H4 (cell line): ENCODE data around the gene AP4B1. TPM values are rescaled to one million over a fixed set of nuclear protein-coding genes. Genes with fewer than 3 reads are reported as not detected.

Experiments used
- DNase-seq: peaks from one replicate; pipeline ENCODE4 v3.0.0-alpha.2; 2015; ENCODE audit warnings: low spot score
- total RNA-seq: library from RNA; depleted of rRNA; stranded (reverse); fragments of >200 nt; shearing (Covaris generic); gene quantifications from 2 replicates; pipeline ENCODE4 v1.2.3, GENCODE V29; 2014

Gene AP4B1
- total RNA-seq, 1 experiment from 2014 or later, result 6.9 TPM

- DNase-seq, result peak; percentile 49
Observed at GRCh38 chr1:113930499-113931161, 26.0 kb upstream of the AP4B1 start.

GRCh38 chr1:113929750-113930498 is 25.3 kb upstream of the AP4B1 start:
- no peak for DNase-seq

GRCh38 chr1:113928941-113929749 is 24.5 kb upstream of the AP4B1 start, which contains the start of gene HIPK1:
Gene HIPK1 (plus strand): TSS chr1:113929324.
- DNase-seq, result peak; percentile 64

- DNase-seq, result no peak
Observed at GRCh38 chr1:113928187-113928930, 23.8 kb upstream of the AP4B1 start.

GRCh38 chr1:113924473-113924872 is 19.9 kb upstream of the AP4B1 start:
- DNase-seq, result no peak

- DNase-seq, result no peak
Observed at GRCh38 chr1:113922957-113923356, 18.4 kb upstream of the AP4B1 start.

- DNase-seq, result no peak
Observed at GRCh38 chr1:113918243-113918642, 13.6 kb upstream of the AP4B1 start.

GRCh38 chr1:113917400-113918082 is 12.9 kb upstream of the AP4B1 start:
- DNase-seq, result no peak

GRCh38 chr1:113916974-113917373 is 12.4 kb upstream of the AP4B1 start:
- DNase-seq, result no peak

GRCh38 chr1:113913887-113914664 is 9.5 kb upstream of the AP4B1 start:
- no peak for DNase-seq

- DNase-seq, result no peak
Observed at GRCh38 chr1:113913312-113913668, 8.7 kb upstream of the AP4B1 start.

GRCh38 chr1:113912594-113913311 is 8.2 kb upstream of the AP4B1 start:
- no peak for DNase-seq

- no peak for DNase-seq
Observed at GRCh38 chr1:113905435-113905861, 849 bp upstream of the AP4B1 start.

GRCh38 chr1:113904293-113904673 is 316 bp downstream of the AP4B1 start:
- no peak for DNase-seq

GRCh38 chr1:113903501-113904292 is 902 bp downstream of the AP4B1 start:
- DNase-seq, result no peak

- DNase-seq, result no peak
Observed at GRCh38 chr1:113901191-113901590, 3.4 kb downstream of the AP4B1 start.

GRCh38 chr1:113899111-113899510 is 5.5 kb downstream of the AP4B1 start:
- DNase-seq, result no peak

GRCh38 chr1:113898241-113898814 is 6.3 kb downstream of the AP4B1 start:
- DNase-seq, result no peak

- no peak for DNase-seq
Observed at GRCh38 chr1:113895961-113896360, 8.6 kb downstream of the AP4B1 start.
